Stimulated activated CD8-positive, alpha-beta memory T cell treated with anti-CD3 and anti-CD28 coated beads, Interleukin-15, amount 100 ng/mL, for 24 hours (primary cell): Measurements from ENCODE around the gene RAD23A.

Experiments used
- DNase-seq: peaks from one replicate; pipeline ENCODE4 v3.0.0-alpha.2; 2020; ENCODE audit warnings: low read depth

Gene RAD23A

GRCh38 chr19:12984683-12985048, 39.0 kb downstream of the RAD23A start:
- no peak for DNase-seq

- DNase-seq, result no peak
Observed at GRCh38 chr19:12985049-12985776, 39.6 kb downstream of the RAD23A start.

- no peak for DNase-seq
Observed at GRCh38 chr19:12986726-12987125, 41.1 kb downstream of the RAD23A start.

- no peak for DNase-seq
Observed at GRCh38 chr19:12987190-12987589, 41.5 kb downstream of the RAD23A start.

- no peak for DNase-seq
Observed at GRCh38 chr19:12987781-12988180, 42.1 kb downstream of the RAD23A start.

- DNase-seq, result no peak
Observed at GRCh38 chr19:12990431-12990830, 44.8 kb downstream of the RAD23A start.

- DNase-seq, result no peak
Observed at GRCh38 chr19:12990853-12991252, 45.2 kb downstream of the RAD23A start.

GRCh38 chr19:12991296-12991695, 45.6 kb downstream of the RAD23A start:
- no peak for DNase-seq

- DNase-seq, result no peak
Observed at GRCh38 chr19:12992729-12993128, 47.1 kb downstream of the RAD23A start.

GRCh38 chr19:12993562-12993961, 47.9 kb downstream of the RAD23A start:
- no peak for DNase-seq

- DNase-seq, result no peak
Observed at GRCh38 chr19:12994701-12995595, 49.3 kb downstream of the RAD23A start, which contains the start of gene NFIX. Gene NFIX (plus strand): TSS chr19:12995475. CDS start chr19:12995838, 363 bp downstream.

GRCh38 chr19:12995596-12996405, 50.1 kb downstream of the RAD23A start:
- DNase-seq, result no peak

- no peak for DNase-seq
Observed at GRCh38 chr19:12996406-12997094, 50.9 kb downstream of the RAD23A start.

- DNase-seq, result no peak
Observed at GRCh38 chr19:12997179-12997966, 51.7 kb downstream of the RAD23A start.

GRCh38 chr19:12997967-12998940, 52.6 kb downstream of the RAD23A start:
- DNase-seq, result no peak

- DNase-seq, result no peak
Observed at GRCh38 chr19:13001166-13001501, 55.5 kb downstream of the RAD23A start.

- no peak for DNase-seq
Observed at GRCh38 chr19:13001502-13002165, 56.0 kb downstream of the RAD23A start.

- no peak for DNase-seq
Observed at GRCh38 chr19:13002166-13002898, 56.7 kb downstream of the RAD23A start.

GRCh38 chr19:13003081-13003480, 57.4 kb downstream of the RAD23A start:
- DNase-seq, result no peak
